HG02970 (cell line): ENCODE data around the gene USF3.
A peak's percentile ranks its signal among the peaks of the same experiment; 100 is the strongest.

ENCODE experiments used
- ATAC-seq: cut with Tn5 transposase; IDR thresholded peaks from one replicate; pipeline ENCODE4 v1.9.1; 2021; ENCODE audit warnings: mild to moderate bottlenecking, moderate library complexity, moderate number of reproducible peaks; ENCODE audit not compliant: unreplicated experiment, low FRiP score

USF3 gene

GRCh38 chr3:113615976-113616375 is 80.5 kb downstream of the USF3 start:
- ATAC-seq = no peak

DNA sequence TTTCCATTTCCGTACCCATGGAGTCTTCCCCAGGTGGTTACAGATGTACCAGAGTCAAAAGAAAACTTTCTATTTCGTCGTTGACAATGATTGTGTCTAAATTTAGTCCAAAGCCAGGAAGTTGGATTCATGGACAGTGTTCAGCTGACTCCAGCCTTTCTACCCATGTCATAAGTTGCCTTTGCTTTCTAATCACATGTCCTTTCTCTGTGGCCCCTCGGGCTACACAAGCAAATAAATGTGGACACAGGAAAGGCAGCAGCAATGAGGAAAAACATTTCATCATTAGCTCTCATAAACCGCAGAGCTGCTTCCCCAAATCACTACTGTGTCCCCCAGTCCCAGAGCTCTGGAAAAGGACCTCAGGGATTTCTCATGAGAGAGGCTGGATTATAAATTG is 82.0 kb downstream of the USF3 start:
- ATAC-seq = no peak

DNA sequence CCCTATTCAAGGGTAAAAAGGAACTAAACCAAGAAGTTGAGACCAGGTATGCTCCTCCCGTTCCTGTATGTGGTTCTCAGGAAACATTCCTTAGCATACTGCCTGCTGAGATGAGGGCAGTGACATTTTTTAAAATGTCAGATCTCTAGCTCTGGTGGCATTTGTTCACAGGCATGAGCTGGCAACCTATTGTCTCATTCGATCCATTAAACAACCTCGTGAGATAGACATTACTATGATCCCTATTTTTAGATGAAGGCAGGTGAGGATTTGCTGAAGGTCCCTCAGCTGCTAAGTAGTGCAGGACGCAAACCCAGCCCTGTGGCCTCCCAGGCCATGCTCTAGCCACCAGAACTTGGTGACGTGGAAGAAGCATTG is 89.2 kb downstream of the USF3 start:
- peak; percentile 6 for ATAC-seq

- peak; percentile 87 for ATAC-seq
Measured at GRCh38 chr3:113606539-113607218, 89.8 kb downstream of the USF3 start.

GRCh38 chr3:113602836-113603235 is 93.6 kb downstream of the USF3 start:
- no peak for ATAC-seq

- no peak for ATAC-seq
Measured at GRCh38 chr3:113602256-113602655, 94.2 kb downstream of the USF3 start.

DNA sequence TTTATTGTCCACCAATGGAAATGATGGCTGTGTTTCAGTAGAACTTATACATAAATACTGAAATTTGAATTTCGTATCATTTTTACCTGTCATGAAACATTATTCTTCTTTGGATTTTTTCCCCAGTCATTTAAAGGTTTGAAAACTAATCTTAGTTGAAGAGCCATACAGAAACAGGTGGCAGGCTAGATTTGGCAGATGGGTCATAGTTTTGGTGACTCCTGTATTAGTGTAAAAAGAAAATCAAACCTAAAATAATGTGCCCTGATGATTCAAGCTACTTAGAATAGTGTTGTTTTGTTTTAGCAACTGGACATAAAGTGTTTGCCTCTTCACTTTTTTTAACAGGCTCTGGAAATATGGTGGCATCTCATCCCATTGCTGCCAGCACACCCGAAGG is 95.2 kb downstream of the USF3 start:
- ATAC-seq = no peak

- no peak for ATAC-seq
Measured at GRCh38 chr3:113600418-113601182, 95.8 kb downstream of the USF3 start.
